Measurements from ENCODE around the gene DENND4A.

The DENND4A gene

GRCh38 chr15:65792138-65792987, at the start of gene DENND4A:
Gene DENND4A (minus strand): TSS chr15:65792293. CDS start chr15:65756450, 35,843 bp downstream.
- peak; percentile 95 for DNase-seq

- DNase-seq, result peak; percentile 49
These were observed 49.2 kb upstream of the DENND4A start for GRCh38 chr15:65841121-65841930.

GRCh38 chr15:65839985-65840384, 47.9 kb upstream of the DENND4A start:
- no peak for DNase-seq

- peak; percentile 40 for DNase-seq
These were observed 47.3 kb upstream of the DENND4A start for GRCh38 chr15:65839354-65839901.

GRCh38 chr15:65837301-65838294, 45.5 kb upstream of the DENND4A start:
- DNase-seq, result peak; percentile 7

GRCh38 chr15:65836665-65837064, 44.6 kb upstream of the DENND4A start:
- DNase-seq, result no peak

GRCh38 chr15:65835447-65835846, 43.4 kb upstream of the DENND4A start:
- no peak for DNase-seq

- no peak for DNase-seq
These were observed 42.6 kb upstream of the DENND4A start for GRCh38 chr15:65834603-65835282.

GRCh38 chr15:65833501-65834205, 41.6 kb upstream of the DENND4A start:
- DNase-seq, result no peak

- DNase-seq, result peak; percentile 90
These were observed 40.7 kb upstream of the DENND4A start for GRCh38 chr15:65832549-65833364.

GRCh38 chr15:65829130-65829764, 37.2 kb upstream of the DENND4A start:
- peak; percentile 8 for DNase-seq

GRCh38 chr15:65828585-65828984, 36.5 kb upstream of the DENND4A start:
- peak; percentile 40 for DNase-seq

GRCh38 chr15:65827065-65827464, 35.0 kb upstream of the DENND4A start:
- no peak for DNase-seq

- DNase-seq, result no peak
These were observed 33.0 kb upstream of the DENND4A start for GRCh38 chr15:65824941-65825544.

GRCh38 chr15:65824031-65824743, 32.1 kb upstream of the DENND4A start:
- DNase-seq, result peak; percentile 14

- no peak for DNase-seq
These were observed 30.2 kb upstream of the DENND4A start for GRCh38 chr15:65822316-65822715.

GRCh38 chr15:65821070-65821469, 29.0 kb upstream of the DENND4A start:
- no peak for DNase-seq

GRCh38 chr15:65819563-65819960, 27.5 kb upstream of the DENND4A start:
- DNase-seq, result peak; percentile 9
